ENCODE data around the gene FAM76A. TPM values are rescaled to one million over a fixed set of nuclear protein-coding genes. Genes with fewer than 3 reads are reported as not detected.

FAM76A gene
- total and polyA plus RNA-seq, 9 of the 15 experiments (the other 6 are each of a cell fraction or from before 2014, with no cell fraction given) = 9.5 to 14.6 (median 11.4) TPM

DNA sequence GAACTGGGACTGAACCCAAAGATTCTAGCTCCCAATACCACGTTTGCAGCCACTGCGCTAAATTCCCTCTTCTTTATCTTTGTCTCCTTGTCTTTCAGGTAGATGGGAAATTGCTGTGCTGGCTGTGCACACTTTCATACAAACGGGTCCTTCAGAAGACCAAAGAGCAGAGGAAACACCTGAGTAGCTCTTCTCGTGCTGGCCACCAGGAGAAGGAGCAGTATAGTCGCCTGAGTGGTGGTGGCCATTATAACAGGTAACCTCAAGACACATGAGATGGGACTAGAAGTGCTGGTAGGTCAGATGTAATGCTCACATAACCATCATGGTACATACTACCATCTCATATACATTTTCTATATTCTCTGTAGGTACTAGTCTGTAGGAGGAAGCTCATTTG, 18.8 kb downstream of the FAM76A start:
- no TSS peak for BruUV-seq (replicated peaks)
- intact Hi-C loops (cut with micrococcal nuclease) (no loop called here), in situ Hi-C loops (cut with MboI) (no loop called here)
- Histone ChIP-seq H3K4me2 (ENCODE audit: insufficient read depth, low read length) (no peak overlapping the region), H3K79me2 (ENCODE audit: control insufficient read depth, insufficient read depth, low read length) (no peaks in the 10 kb centered on the region), H2AFZ (ENCODE audit: low read depth, low read length) (no peak overlapping the region), H3K4me1 (replicated peaks in 1 of 2; ENCODE audit: control insufficient read depth in 2 of 2, insufficient read depth in 2 of 2, low read length in 2 of 2) (no peaks in the 10 kb centered on the region), H3K9ac (ENCODE audit: insufficient read depth in 1 of 2, low read depth in 2 of 2, low read length in 2 of 2) (no peak overlapping the region), H3K9me3 (replicated peaks; ENCODE audit: control insufficient read depth, insufficient read depth, low read depth, low read length) (no peaks in the 10 kb centered on the region), H3K4me3 (no peak overlapping the region), H3K27ac (ENCODE audit: extremely low read depth, low read depth, low read length) (no peak overlapping the region), H4K20me1 (replicated peaks; ENCODE audit: control insufficient read depth, insufficient read depth, low read length) (no peaks in the 10 kb centered on the region), H3K27me3 (ENCODE audit: control insufficient read depth in 2 of 2, insufficient read depth in 2 of 2, low read length in 2 of 2) (no peaks in the 10 kb centered on the region), H3K9me1 (ENCODE audit: control insufficient read depth, insufficient read depth, low read length) (peaks cover 2% of the 10 kb centered on the region), H3K36me3 (ENCODE audit: control insufficient read depth, insufficient read depth, low read length) (peaks cover 20% of the 10 kb centered on the region; the same call in 1 of the 3 replicates)
- FAIRE-seq (no peak), ATAC-seq (peak; percentile 56; the same call in 2 of the 3 replicates), DNase-seq (ENCODE audit: extremely low read depth in 1 of 4, low spot score in 3 of 4) (no peak)
- 40% methylated on average over 5 of the region's 5 CpGs for WGBS (ENCODE audit: insufficient coverage, low coverage, missing lambda C conversion rate)
- ChIA-PET POLR2A (interaction anchor here (0.8 to 1.3 kb wide), 4 partner anchors 8 to 19 kb away, joined by 3 to 6 read pairs (median 4); partner anchors contain the start of gene FAM76A), CTCF (ENCODE audit: low intra/inter-chr PET ratio) (no interaction called here)
- TF ChIP-seq, protein P1, sequence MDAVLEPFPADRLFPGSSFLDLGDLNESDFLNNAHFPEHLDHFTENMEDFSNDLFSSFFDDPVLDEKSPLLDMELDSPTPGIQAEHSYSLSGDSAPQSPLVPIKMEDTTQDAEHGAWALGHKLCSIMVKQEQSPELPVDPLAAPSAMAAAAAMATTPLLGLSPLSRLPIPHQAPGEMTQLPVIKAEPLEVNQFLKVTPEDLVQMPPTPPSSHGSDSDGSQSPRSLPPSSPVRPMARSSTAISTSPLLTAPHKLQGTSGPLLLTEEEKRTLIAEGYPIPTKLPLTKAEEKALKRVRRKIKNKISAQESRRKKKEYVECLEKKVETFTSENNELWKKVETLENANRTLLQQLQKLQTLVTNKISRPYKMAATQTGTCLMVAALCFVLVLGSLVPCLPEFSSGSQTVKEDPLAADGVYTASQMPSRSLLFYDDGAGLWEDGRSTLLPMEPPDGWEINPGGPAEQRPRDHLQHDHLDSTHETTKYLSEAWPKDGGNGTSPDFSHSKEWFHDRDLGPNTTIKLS (IDR thresholded peaks at IDR 0.05; ENCODE audit: borderline replicate concordance, low read depth) = no peak
- TF ChIP-seq YY1 (IDR thresholded peaks at IDR 0.05; ENCODE audit: borderline replicate concordance in 1 of 3, control insufficient read depth in 1 of 3, extremely low read depth in 1 of 3, insufficient read depth in 3 of 3, insufficient read length in 1 of 3, insufficient replicate concordance in 2 of 3, low read depth in 1 of 3, low read length in 2 of 3) = peak in 1 of 3 experiments; percentile 22
- TF ChIP-seq RBFOX2 (IDR thresholded peaks at IDR 0.05; ENCODE audit: low read depth, low read length) = no peak
- TF ChIP-seq, protein P2, sequence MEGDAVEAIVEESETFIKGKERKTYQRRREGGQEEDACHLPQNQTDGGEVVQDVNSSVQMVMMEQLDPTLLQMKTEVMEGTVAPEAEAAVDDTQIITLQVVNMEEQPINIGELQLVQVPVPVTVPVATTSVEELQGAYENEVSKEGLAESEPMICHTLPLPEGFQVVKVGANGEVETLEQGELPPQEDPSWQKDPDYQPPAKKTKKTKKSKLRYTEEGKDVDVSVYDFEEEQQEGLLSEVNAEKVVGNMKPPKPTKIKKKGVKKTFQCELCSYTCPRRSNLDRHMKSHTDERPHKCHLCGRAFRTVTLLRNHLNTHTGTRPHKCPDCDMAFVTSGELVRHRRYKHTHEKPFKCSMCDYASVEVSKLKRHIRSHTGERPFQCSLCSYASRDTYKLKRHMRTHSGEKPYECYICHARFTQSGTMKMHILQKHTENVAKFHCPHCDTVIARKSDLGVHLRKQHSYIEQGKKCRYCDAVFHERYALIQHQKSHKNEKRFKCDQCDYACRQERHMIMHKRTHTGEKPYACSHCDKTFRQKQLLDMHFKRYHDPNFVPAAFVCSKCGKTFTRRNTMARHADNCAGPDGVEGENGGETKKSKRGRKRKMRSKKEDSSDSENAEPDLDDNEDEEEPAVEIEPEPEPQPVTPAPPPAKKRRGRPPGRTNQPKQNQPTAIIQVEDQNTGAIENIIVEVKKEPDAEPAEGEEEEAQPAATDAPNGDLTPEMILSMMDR (IDR thresholded peaks at IDR 0.05 in 2 of 3, conservative IDR thresholded peaks at IDR 0.05 in 1 of 3; ENCODE audit: insufficient read depth in 2 of 3, low read depth in 1 of 3, low read length in 3 of 3) = 0 out of 6 replicates have a peak, but pooled peaks of 1 of the 3 experiments have one; percentile 22

All from K562 (cell line).